LoVo (cell line): ENCODE results near the gene TOPBP1.
"Not testable (repeated sequence)": the region's sequence is repeated elsewhere in the genome, so short reads cannot be mapped to it uniquely, and the experiment has no call there.

Source experiments
- DNase-seq: peaks from one replicate; pipeline ENCODE4 v3.0.0-alpha.2; 2016; ENCODE audit warnings: low spot score

The TOPBP1 gene

DNA sequence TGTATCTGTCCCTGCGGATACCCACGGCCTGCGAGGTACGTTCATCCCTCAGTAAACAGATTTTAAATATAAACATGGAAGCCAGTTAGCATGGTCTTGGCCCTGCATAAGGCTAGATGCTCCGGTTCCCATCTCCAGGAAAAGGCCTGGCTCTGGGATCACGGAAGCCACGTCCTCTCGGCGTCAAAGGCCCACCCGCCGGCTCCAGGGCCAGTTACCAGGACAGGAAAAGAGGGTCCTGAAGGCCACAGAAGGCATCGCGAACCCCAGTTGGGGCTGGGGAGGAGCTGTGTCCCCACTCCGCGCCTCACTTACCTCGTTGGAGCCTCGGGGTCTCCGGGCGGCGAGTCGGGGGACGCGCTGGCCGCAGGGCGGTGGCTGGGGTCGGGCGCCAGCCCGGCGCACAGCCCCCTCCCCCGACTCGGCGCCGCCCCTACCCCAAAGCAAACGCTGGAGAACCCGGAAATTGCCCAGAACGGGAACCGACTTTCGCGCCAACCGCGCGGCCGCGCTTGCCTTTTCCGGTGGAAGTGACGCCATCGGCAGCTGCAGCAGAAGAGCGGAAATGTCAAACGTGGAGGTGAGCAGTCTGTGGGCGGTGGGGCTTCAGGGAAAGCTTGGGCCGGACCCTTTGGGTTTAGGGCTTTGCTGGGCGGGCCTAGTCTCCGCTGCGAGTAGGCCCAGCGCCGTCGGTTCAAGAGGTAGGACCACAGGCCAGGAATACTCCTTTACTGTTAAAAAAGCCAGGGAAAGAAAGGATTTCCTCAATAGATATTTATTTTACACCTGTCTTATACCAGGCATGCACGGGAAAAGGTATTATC is at the start of gene TOPBP1:
TOPBP1 (minus strand) TSS at position 488 of the 824 bp plus-strand sequence. CDS start 814 bp downstream, outside the sequence.
- peak; percentile 75 for DNase-seq

- DNase-seq, result no peak
Measured at GRCh38 chr3:133711013-133711412, 49.3 kb upstream of the TOPBP1 start.

DNA sequence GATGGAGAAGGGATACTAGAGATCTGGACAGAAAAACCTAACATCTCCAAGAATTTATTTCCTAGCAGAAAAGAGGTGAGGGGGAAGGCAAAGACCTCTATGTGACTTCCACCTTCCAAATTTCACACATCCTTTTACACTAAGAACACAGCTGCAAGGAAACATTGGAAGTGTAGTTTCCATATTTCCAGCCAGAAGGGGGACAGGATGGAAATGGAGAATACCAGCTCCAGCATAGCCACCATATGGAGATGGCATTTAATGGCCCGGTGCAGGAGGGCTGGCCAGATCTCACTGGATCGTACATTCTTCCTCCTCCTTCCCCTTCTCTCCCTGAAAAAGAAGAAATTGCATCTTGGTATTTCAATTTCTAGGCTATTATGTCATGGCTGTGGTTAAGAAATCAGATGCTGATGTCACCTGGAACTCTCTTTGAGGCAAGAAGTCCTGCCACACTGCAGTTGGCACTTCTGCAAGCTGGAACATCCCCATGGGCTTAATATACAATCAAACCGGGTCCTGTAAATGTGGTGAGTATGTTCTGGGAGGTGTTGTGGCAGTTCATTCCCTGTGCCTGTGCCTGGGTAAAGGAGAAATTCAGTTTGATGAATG is 47.5 kb upstream of the TOPBP1 start:
- no peak for DNase-seq

DNA sequence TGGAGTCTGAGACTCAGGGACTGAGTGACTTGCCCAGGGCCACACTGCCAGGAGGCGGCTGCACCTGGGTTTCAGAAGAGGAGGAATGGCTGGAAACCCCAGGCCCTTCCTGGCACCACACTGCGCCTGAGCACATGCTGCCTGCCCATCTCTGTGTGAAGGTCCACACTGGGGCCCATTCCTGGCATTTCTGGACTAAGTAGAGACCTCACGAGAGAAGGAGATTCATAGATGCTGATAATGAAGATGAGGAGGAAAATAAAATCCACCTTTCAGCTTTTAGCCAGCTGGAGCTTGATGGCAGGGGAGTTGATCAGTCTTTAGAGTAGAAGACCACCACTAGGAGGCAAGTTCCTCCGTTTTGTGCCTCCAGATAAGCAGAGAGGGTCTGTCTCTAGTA is 44.3 kb upstream of the TOPBP1 start:
- DNase-seq, result no peak

GRCh38 chr3:133703915-133704314 is 42.2 kb upstream of the TOPBP1 start:
- DNase-seq, result no peak

GRCh38 chr3:133701435-133702358 is 40.0 kb upstream of the TOPBP1 start:
- no peak for DNase-seq

DNA sequence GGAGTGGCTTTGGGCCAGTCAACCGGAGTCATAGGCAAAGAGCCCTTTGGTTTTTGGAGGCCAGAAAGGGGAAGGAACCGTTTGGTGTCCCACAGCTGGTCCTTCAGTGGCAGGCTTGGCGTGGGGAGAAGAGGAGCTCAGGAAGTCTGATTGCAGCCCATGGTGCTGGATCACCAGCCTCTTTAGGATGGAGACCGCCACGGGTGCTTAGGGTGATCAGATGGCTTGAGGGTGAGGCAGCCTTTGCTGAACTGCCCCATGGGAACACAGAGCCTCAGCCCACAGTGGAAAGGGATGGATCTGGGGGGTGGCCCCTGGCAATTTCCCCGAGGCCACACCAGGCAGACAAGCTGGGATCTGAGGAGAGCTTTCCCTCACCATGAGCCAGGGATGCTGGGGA is 38.6 kb upstream of the TOPBP1 start:
- DNase-seq, result no peak

- no peak for DNase-seq
Measured at GRCh38 chr3:133699903-133700302, 38.2 kb upstream of the TOPBP1 start.

DNA sequence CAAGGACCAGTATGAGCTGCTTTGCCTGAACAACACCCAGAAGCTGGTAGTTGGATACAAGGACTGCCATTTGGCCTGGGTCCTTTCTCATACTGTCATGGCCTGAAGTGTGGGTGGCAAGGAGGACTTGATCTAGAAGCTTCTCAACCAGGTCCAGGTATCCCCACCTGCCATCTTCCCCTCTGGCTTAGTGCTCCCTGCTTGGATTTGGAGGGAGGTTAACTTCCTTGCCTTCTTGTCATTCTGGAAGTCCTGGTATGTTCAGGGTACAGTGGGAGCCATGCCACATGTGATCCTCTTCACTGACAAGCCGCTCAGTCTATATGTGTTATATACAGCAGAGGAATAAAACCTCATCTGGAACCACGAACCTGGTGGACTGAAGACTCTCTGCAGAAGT is 37.7 kb upstream of the TOPBP1 start:
- no peak for DNase-seq

GRCh38 chr3:133697960-133698359 is 36.2 kb upstream of the TOPBP1 start:
- no peak for DNase-seq

- DNase-seq, result no peak
Measured at GRCh38 chr3:133695560-133696171, 33.9 kb upstream of the TOPBP1 start.

DNA sequence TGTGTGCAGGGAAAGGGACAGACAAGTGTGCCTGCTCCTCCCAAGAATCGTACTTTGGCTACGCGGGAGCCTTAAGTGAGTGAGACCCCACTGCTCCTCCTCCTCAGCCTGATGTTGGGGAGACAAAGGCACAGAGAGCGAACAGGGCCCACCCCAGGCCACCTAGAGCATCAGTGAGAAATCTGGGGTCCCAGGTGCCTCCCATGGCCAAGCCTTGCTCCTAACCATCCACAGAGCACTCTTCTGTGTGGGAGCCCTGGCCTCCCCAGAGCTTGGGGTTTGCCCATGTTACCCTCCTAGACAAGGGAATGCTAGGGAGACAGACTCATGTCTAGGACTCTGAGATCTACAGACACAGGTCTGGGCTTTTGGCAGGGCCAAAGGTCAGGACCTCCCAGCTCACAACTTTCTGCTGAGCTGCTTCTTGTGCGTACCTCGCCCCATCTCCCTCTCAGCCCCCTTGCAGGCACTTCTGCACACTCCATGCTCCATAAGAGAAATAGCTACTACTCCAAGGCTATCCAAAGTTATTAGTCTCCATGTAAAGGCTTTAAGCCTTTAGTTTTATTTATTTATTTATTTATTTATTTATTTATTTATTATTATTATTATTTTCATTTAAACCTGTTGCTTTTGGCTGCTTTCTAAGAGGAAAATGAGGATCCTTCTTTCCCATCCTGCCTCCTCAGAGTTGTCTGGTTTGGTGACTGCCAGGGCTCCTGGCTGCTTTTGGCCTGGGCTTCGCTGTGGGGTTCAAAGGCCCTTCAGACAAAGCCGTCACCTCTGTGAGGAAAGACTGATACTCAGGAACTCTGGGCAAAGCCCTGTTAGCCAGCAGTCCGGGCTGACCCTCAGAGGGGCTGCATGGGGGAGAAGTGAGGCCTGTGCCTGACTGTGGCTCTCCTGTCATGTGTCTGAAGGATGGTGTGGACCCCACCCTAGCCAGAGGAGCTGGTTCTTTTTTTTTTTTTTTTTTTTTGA is 32.8 kb upstream of the TOPBP1 start:
- no peak for DNase-seq

DNA sequence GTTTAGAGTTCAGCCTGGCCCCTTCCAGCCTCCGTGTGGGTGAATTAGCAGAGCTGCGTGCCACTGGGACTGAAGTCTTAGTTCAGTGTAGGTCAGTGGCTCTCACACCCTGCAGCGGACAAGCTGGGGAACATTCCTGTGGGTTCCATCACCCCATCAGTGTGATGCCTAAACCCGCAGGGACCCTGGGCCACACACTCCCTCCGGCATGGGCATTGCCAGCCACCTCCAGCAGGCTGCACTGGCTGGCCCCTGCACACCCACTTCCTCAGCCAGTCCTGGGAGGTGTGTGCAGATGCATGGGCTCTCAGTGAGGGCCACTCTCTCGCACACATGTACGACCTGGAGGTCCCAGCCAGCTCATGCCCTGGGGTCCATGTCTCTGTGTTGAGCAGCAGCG is 32.1 kb upstream of the TOPBP1 start:
- no peak for DNase-seq

DNA sequence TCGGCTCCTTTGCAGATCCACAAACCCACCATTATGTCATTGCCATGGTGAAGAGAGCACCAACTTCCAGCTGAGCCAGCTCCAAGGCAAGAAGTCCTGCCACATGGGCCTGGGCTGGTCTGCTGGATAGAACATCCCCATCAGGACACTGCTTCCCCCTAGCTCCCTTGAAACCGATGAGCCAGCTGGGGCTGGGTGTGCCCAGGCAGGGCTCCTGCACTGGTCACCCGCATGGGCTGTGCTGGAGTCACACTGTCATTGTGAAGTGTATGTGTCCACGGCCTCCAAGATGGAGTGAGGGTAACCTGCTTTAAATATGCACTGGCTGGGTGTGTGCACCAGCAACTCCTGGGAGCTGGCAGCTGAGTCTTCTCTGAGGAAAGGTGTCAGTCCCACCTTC is 31.0 kb upstream of the TOPBP1 start:
- no peak for DNase-seq

GRCh38 chr3:133691273-133692107 is 29.7 kb upstream of the TOPBP1 start:
- no peak for DNase-seq

DNA sequence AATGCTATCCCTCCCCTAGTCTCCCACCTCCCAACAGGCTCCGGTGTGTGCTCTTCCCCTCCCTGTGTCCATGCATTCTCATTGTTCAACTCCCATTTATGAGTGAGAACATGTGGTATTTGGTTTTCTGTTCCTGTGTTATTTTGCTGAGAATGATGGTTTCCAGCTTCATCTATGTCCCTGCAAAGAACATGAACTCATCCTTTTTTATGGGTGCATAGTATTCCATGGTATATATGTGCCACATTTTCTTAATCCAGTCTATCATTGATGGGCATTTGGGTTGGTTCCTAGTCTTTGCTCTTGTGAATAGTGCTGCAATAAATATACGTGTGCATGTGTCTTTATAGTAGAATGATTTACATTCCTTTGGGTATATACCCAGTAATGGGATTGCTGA is 16.3 kb upstream of the TOPBP1 start:
- DNase-seq, result not testable (repeated sequence)

- DNase-seq, result no peak
Measured at GRCh38 chr3:133676336-133677118, 14.8 kb upstream of the TOPBP1 start.

DNA sequence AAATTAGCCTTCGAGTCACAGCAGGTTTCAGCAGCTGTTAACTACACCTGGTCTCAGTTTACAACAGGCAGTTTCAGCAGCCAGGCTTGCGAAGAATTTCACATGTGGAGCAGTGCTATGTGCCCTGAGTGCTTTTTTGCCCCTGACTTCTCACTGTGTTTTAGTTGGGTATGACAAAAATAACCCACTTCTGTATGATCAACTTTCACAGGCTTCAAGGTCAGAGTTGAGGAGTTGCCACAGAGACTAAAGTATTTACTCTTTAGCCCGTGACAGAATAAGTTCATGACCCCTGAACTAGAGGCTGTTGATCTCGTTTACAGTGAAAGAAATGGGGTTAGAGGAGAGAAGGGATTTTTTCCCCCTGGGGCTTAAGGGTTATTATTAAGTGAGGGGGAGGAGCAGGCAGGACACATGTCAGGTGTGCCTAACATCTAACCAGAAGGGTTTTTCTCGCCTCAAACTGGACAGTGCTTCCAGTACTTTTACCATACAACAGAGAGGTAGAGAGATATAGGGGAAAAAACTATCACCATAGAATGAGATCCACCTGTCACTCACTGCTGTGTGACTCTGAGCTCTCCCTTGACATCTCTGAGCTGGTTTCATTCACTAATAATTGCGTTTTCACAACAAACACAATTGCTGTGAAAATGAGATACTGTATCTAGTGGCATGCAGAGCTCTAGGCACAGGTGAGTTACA is 14.0 kb upstream of the TOPBP1 start:
- no peak for DNase-seq
